Measurements from ENCODE around the gene HYI.
A peak's percentile ranks its signal among the peaks of the same experiment; 100 is the strongest.

Gene HYI

GRCh38 chr1:43444151-43444828, 9.4 kb downstream of the HYI start:
- DNase-seq (ENCODE audit: low read depth): no peak

DNA sequence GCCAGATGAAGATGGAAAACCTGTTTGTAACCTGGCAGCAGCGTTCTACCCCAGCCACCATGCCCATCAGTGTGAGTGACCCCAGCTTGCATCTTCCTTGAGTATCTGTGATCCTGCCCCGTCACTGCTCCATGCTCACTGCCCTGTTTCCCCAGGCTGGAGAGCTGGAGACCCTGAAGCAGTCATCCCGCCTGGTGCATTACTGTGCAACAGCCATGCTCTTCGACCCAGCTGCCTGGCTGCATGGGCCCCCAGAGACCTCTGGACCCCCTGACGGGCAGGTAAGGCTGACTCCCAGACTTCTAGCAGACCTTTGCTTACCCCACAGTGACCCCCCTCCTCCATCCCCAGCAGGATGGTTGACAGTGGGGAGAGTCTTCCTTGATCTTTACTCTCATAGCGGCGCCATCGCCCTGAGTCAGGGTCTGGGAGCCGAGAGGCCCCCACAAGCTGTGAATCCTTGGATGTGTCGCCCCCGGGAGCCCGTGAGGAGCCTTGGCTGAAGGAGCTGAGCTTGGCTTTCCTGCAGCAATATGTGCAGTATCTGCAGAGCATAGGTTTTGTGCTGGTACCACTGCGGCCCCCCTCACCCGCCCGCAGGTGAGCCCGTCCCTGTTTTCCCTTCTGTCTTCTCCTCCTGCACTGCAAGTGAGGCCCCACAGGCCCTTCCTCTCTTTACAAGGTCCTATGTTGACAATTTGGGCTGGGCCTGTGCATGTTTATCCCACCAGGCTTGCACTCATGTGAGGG, 10.4 kb downstream of the HYI start:
- DNase-seq (ENCODE audit: low read depth): no peak

GRCh38 chr1:43442756-43443155, 11.0 kb downstream of the HYI start:
- DNase-seq (ENCODE audit: low read depth): no peak

DNA sequence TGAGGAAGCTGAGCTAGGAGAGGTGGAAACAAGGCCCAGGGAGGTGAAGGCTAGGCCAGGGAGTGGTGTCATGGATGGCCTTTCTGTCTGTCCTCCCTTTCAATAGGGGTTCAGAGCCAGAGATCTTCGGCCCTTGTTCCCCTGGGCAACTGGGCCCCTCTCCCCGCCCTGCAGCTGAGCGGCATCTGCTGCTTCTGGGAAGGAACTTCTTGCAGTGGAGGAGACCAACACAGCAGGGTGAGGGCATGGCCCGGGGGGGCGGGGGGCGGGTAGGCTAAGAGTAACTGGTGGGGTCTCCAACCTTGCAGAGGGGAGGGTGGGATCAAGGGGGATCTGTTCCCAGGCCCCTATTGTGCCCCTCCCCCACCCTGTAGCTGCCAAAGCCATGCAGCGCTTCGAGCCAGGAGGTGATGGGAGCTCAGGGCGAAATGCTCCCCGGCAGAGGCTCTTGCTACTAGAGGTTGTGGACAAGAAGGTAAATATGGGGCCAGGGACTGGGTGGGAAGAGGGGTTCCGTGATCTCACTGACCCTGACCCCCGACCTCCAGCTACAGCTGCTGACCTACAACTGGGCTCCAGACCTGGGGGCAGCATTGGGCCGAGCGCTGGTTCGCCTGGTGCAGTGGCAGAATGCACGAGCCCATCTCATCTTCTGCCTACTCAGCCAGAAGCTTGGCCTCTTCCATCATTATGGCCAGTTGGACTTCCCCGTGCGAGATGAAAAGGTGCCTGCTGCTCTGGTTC, 11.7 kb downstream of the HYI start:
- no peak for DNase-seq (ENCODE audit: low read depth)

DNA sequence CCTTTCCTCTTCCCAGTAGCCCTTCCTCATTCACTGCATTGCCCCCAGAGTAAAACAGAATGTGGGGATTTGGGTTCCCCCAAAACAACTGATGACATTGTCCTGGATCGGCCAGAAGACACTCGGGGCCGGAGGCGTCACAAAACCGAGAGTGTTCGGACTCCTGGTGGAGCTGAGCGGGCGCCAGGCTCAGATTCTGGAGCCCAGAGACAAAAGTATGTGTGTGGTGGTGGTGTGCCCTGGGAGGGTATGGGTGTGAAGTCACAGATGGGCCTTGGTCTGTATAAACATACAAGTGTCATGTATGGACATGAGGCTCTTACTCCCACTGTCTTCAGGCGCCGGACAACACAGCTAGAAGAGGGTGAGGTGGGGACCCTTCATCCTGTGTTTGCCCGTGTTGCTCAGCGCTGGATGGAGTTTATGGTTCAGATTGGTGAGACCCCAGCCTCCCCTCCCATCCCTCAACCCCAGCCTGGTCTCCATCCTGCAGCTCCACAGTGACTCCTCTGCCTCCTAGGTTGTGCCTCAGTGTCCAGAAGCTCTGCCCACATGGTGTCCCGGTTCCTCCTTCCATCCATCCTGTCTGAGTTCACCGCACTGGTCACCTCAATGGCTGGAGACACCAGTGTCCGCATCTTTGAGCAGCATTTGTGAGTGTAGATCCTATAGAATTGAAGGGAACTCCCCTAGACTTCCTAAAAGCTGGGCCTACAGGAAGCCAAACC, 12.4 kb downstream of the HYI start:
- DNase-seq (ENCODE audit: low read depth): no peak

- no peak for DNase-seq (ENCODE audit: low read depth)
Measured at GRCh38 chr1:43440358-43440757, 13.4 kb downstream of the HYI start.

GRCh38 chr1:43439781-43440180, 13.9 kb downstream of the HYI start:
- no peak for DNase-seq (ENCODE audit: low read depth)

- no peak for DNase-seq (ENCODE audit: low read depth)
Measured at GRCh38 chr1:43438953-43439581, 14.7 kb downstream of the HYI start.

DNA sequence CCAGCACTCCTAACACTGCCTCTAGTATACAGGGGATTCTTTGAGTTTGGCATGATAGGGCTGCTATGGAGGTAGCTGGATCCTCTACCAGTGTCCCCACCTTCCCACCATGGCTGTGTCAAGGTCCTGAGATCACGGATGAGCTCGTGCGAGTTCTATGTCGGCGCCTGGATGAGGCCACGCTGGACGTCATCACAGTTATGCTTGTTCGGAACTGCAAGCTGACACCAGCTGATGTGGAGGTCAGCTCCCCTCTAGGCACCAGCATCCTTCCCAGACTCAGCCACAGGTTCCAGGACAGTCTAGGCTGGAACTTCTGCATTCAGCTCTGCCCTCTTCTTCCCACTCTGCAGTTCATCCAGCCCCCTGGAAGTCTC, 15.2 kb downstream of the HYI start:
- no peak for DNase-seq (ENCODE audit: low read depth)

GRCh38 chr1:43438006-43438405, 15.7 kb downstream of the HYI start:
- no peak for DNase-seq (ENCODE audit: low read depth)

DNA sequence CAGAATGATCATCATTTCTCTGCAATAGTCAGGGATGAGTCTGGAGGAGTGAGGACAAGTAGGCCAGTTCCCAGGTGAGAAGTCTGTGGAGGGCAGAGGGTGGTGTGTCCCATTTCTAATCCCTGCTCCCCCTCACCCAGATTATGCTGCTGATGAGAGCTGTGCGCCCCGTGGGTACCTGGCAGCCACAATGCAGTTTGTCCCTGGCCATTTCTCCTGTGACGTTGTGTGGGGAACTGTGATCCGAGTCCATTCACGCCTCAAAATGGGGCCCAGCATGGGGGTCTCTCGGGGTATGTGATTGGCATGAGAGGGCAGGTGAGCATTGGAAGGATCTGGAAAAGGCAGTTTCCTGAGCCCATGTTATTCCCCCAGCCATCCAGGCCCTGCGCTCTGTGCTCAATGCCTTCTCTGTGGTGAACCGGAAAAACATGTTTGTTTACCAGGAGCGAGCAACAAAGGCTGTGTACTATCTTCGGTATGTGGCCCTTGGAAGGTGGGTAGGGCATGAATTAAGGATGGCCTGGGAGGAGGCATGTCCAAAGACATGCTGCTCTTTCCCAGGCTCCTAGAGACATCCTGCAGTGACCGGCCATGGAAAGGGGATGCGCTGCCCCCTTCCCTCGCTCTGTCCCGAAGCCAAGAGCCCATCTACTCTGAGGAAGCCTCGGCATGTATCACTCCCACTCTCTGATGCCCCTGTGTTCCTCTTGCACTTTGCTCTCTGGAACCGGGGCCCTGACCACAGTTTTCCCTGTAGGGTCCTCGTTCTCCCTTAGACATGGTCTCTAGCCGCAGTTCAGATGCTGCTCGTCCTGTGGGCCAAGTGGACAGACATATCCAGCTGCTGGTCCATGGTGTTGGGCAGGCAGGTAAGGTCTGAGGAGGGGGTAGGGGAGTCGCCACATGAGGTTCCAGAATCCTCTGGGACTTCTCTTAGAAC, 16.4 kb downstream of the HYI start:
- DNase-seq (ENCODE audit: low read depth): no peak

DNA sequence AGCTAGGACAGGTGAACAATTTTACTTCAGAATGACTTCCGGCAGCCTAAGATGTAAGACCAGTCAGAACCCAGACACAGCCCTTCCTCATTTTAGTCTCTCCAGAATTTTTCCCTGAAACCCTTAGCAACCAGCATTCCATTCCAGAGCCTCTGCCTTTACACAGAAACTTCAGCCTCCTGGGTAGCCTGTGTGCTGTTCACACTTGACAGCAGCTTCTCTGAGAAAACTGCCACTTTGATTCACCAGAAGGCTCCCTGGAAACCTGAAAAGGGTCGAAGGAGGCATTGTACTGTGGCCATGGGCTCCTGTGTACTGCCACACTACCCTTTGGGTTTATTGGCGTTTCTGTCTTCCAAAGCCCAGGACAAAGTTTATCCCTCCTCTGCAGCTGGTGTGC, 17.4 kb downstream of the HYI start:
- DNase-seq (ENCODE audit: low read depth): no peak

DNA sequence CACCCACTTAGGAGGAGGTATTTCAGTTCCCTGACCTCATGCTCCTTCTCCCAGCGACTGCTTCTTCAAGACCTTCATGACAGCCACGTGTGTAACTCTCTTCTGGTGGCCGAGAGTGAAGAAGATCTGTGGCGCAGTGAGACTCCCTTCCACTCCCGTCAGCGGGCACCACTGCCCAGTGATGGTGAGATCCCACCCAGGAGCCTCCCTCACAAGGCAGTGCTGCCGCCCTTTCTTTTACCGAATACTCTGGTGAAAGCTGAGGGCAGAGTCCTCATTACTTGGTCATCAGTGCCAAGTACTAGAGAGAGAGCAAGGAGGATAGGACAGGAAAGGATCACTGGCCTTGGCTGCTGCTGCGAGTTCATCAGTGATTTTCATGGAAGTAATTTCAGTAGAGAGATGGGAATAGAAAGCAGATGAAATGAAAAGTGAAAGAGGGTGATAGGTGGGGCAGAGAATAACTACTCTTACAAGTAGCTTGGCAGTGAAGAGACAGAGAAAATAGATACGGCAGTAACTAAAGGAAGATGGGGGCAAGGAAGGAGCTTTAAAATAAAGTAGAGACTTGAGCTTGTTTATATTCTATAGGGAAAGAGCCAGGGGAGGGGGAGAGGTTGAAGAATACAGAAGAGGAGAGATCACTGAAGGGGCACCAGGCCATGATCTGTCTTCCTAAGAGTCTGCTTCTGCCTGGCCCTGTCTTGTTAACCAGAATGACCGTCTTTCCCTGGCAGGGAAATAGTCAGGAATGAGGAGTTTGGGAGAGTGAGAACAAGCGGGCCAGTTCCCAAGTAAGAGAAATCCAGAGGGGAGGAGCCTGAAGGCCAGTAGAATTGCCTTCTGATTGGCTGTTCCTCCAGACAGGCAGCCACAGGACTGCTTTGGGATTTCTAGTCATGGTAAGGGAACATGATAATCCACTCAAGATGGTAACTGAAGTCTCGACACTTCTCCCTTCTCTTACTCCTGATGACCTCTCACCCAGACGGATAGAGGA, 18.3 kb downstream of the HYI start:
- DNase-seq (ENCODE audit: low read depth): peak; percentile 50

DNA sequence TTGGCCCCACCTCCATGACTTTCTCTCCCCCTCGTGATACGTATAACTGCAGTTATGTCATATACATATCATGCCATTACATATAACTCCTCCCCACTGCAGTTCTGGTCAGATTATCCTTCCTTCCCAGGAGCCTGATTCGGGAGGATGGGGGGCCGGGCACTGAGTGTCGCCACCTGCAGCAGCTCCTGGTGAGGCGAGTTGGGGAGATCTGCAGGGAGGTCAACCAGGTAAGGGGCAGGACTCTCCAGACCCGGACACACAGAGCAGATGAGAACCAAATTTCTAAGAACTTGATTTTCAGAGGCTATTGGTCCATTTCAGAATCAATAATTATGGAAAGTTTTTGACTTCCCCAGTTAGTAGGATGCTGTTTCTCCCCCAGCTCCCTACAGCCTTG, 19.5 kb downstream of the HYI start:
- no peak for DNase-seq (ENCODE audit: low read depth)

- DNase-seq (ENCODE audit: low read depth): no peak
Measured at GRCh38 chr1:43432907-43433306, 20.8 kb downstream of the HYI start.

- DNase-seq (ENCODE audit: low read depth): no peak
Measured at GRCh38 chr1:43432171-43432860, 21.4 kb downstream of the HYI start.

DNA sequence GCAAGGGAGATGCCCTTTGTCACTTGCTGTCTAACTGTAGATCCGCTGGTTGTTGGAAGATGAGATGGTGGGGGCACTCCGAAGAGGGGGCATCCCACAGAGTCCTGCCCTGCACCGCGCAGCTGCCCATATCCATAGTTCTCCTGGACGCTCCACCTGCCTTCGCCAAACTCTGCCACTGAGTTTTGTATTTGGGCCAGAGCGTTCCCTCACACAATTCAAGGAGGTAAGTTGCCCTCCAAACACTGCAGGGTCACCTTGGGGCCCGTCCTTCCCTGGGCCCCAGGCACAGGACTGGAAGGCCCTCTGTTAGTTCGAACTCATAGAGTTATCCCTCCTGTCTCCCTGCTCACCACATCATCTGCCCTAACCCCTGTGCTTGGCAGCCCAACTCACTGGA, 22.1 kb downstream of the HYI start:
- DNase-seq (ENCODE audit: low read depth): no peak

DNA sequence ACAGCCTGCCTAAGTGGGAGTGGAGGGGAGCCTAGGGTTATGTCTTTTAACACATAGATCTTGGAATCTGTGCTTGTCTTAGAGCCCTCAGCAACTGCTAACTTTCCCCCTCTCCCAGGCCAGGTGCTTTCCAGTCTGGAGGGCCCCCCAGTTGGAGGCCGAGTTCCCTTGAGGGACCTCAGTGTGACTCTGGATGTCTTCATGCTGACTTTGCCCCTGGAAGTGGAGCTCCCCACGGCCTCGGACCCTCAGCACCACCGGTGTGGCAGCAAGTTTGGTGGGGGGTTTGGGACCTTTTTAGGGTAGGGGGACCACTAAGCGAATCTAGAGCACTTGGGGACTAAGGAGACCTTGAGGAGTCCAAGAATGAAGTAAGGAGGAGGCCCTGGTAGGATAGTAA, 22.9 kb downstream of the HYI start:
- DNase-seq (ENCODE audit: low read depth): no peak

GRCh38 chr1:43427941-43428340, 25.8 kb downstream of the HYI start:
- DNase-seq (ENCODE audit: low read depth): no peak

Data from GM04504 (cell line).